GM21381 (cell line): Measurements from ENCODE around the gene CGN.

ENCODE experiments used
- ATAC-seq: cut with Tn5 transposase; IDR thresholded peaks from one replicate; pipeline ENCODE4 v1.9.1; 2021; ENCODE audit warnings: mild to moderate bottlenecking, moderate library complexity; ENCODE audit not compliant: unreplicated experiment

The CGN gene

GRCh38 chr1:151546011-151546925, 35.1 kb downstream of the CGN start:
- ATAC-seq: no peak

- no peak for ATAC-seq
These were observed 36.1 kb downstream of the CGN start for GRCh38 chr1:151547119-151547899.

DNA sequence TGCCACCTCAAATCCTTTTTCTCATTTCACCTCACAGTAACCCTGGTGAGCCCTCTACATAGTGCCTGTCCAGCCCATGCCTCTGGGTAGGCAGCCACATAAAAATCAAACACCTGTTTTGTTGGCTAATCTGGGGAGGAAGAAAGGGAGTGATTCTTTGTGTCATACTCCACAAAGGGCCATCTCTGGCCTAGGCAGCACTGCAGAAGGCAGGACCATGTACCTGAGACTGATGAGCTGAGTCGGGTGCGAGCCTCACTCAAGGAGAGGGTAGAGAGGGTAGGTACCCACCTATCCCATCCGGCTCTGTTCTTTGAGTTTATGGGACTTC, 36.7 kb downstream of the CGN start:
- ATAC-seq: no peak

DNA sequence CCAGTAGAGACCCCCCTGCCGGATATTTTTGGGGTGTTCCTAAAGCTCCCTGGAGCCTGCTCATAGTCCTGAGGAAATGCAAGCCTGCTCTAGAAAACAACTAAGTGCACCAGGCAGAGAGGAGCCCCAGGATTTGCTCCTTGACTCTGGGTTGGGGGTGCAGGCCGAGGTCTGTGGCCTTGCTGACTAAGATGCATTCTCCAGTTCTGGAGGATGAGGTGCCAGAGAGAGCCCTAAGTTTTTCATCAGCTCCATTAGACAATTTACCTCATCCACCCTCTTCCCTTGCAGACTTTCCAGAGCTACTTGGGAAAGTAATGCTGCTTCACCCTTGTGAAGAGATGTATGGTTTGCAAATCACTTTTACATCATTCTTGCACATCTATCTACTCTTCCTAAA, 38.0 kb downstream of the CGN start:
- ATAC-seq: no peak

GRCh38 chr1:151553659-151554058, 42.5 kb downstream of the CGN start:
- ATAC-seq: no peak

- no peak for ATAC-seq
These were observed 44.9 kb downstream of the CGN start for GRCh38 chr1:151556052-151556451.

DNA sequence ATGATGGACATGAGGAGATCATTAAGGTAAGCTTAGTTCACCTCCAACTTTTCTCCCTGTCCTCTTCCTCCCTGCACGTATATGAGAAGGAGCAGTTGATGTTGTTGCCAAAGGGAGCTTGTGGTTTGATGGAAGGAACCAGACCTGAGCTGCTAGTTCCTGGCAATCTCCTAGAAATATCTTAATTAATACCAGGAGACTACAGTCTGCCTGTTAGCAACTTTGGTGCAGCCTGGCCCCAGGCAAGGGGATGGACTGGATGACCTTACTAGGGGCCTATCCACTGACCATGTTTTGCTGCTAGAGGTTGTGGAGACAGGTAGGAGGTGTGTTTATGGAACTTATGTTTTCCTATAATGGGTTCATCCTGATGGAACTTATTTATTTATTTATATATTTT, 51.5 kb downstream of the CGN start:
- ATAC-seq: no peak

DNA sequence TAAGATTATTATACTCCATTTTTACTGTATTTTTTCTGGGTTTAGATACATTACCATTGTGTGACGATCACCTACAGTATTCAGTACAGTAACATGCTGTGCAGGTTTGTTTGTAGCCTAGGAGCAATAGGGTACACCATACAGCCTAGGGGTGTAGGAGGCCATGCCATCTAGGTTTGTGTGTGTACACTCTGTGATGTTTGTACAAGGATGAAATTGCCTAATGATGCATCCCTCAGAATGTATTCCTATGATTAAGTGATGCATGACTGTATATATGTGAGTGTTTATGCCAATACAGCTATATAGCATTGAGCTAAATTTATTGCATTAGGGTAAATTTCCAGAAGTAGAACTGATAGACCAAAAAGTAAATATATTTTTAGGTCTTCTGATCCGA, 52.2 kb downstream of the CGN start:
- no peak for ATAC-seq

GRCh38 chr1:151565502-151566189, 54.5 kb downstream of the CGN start:
- ATAC-seq: no peak

GRCh38 chr1:151568626-151569088, 57.5 kb downstream of the CGN start:
- no peak for ATAC-seq

DNA sequence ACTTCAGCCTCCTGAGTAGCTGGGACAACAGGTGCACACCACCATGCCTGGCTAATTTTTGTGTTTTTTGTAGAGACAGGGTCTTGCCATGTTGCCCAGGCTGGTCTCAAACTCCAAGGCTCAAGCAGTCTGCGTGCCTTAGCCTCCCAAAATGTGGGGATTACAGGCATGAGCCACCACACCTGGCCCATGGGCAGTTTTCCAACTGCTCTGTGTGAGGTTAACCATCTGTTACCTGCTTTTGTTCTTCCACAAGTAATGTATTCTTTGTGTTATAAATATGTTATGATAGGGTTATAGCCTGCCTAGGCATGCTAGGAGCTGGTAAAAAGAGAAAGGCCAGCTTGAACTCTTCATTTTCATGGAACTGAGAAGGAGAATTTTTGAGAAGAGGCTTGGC, 59.6 kb downstream of the CGN start:
- ATAC-seq: no peak

- ATAC-seq: no peak
These were observed 63.7 kb downstream of the CGN start for GRCh38 chr1:151574575-151575529.

DNA sequence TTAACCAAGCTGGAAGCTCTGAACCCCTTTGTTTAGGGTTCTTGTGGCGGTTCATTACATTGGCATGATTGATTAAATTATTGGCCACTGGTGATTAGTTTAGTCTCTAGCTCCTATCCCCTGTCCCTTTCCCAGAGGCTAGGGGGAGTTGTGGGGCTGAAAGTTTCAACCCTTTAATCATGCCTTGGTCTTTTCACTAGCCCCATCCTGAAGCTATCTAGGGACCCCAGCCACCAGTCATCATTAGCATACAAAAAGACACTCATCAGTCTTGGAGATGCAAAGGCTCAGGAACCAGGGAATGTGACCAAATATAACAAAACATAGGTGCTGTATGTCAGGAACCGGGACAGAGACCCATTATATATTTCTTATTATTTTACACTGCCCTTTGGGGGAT, 66.0 kb downstream of the CGN start:
- ATAC-seq: no peak

DNA sequence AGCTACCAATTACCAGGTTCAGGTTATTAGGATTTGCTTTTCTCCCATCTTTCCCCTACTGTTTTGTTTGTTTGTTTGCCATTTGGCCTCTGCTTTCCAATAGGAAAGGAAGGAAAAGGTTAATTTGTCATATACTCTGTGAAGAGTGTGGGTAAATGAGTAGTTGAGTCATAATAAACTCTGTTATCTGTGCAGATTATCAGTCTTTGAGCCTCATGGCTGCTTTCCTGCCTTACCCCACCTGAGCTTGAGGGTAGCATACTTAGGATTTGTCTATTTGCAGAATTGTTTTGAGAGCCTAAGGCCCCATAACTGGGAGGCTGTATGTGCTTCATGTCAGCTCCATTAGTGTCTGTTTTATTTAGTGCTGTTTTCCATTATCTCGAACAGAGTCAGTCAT, 67.8 kb downstream of the CGN start:
- ATAC-seq: no peak

- no peak for ATAC-seq
These were observed 68.4 kb downstream of the CGN start for GRCh38 chr1:151579436-151580225.

GRCh38 chr1:151581451-151581850, 70.3 kb downstream of the CGN start:
- ATAC-seq: no peak

DNA sequence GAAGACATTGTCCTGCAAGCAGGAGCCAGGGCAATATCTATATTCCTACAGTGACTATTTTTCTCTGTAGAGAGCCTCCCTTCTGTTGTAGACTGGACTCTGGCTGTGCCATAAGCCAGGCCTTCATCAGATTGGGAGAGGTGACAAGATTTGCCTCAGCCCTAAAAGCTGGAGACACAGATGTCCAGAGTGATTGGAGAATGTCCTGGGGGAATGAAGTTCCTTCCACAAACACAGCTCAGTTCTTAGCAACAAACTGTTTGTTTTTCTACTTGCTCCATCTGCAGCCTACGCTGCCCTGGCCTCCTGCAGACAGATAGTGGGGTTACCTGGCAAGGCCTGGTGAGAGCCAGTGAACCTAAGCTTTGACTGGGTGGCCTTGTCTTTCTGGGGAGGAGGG, 70.7 kb downstream of the CGN start:
- no peak for ATAC-seq

GRCh38 chr1:151583796-151584195, 72.6 kb downstream of the CGN start:
- ATAC-seq: no peak

DNA sequence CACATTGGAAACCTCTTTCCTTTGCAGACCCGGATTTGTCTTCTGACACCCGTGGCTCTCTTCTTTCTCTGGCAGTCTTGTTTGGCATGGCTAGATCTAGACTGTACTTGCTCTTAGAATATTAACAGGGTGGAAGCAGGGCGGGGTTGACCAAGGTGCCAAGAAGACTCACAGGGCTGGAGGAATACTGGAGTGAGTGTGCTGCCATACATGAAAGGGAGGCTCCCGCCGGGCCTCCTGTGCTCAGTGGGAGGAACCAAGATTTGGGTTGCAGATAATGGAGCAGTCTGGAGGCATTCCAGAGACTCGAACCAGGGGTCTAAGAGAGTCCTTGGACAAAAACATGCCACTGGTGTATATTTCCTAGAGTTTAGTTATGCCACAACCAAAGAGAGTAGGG, 73.1 kb downstream of the CGN start:
- no peak for ATAC-seq

DNA sequence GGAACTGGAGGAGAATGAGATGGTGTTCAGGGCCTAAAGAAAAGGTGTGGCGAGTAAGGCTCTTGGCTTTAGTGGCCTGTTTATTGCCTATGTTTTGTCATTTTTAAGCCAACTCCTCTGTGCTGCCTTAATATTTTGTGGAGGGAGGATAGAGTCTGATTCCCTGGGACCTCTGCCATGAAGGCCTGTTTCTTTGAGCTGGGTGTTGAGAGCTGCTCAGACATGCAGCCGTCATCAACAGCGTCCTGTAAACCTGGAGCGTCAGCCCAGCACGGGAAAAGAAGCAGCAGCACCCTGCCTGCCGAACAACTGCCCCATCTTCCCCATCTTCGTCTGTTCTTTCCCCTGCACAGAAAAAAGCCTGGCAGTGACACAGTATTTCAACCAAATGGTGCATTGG, 73.6 kb downstream of the CGN start:
- no peak for ATAC-seq
